ENCODE measurements around the gene UNC5CL. TPM values are rescaled to one million over a fixed set of nuclear protein-coding genes. Genes with fewer than 3 reads are reported as not detected.

Gene UNC5CL
- total RNA-seq, 4 donors from 2014 or later: 0.90 to 7.6 (median 1.5) TPM

DNA sequence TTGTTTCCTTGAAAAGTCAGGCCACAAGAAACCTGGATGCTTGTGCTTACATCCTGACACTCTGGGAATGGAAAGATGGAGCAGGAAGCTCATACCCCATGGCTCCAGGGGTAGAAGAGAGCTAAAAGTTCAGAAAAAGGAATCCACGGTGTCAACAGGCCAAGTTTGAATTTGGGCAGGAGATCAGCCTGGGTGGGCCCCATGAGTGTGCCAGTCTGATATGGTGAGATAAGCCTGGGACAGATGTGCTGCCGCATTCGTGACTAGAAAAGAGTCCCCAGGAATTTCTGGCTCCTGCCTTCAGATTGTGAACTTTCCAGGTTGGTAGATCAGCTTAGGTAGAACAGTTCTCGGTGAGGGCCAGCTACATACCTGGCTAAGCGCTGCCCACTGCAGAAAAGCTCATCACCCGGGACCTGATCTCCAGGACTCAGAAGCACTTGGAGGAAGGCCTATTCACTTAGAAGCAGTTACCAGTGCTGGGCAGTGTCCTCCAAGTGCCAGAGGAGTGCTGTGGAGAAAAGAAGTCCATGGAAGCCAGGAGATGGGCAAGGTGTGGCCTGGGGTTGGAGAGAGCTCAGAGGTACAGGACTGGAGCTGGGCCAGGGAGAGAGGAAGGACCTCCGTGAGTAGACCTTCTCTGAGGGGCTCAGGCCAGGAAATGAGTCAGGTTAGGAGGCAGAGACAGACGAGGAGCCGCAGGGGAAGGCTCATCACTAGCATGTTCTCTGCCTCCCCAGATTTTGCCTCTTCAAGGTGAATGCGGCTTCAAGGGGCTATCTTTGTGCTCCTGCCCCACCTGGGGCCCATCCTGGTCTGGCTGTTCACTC is 3.4 kb upstream of the UNC5CL start, which contains the start of gene TSPO2:
TSPO2 (plus strand) TSS at position 242 of the 830 bp plus-strand sequence; CDS start at position 761, 519 bp downstream.
- H3K27me3 ChIP-seq: no peaks in the 10 kb centered on the region
- no peak for DNase-seq (ENCODE audit: low spot score in 2 of 2)
- H3K9me3 ChIP-seq: no peaks in the 10 kb centered on the region
- H3K4me1 ChIP-seq: no peaks in the 10 kb centered on the region
- WGBS, 2 donors: 91 to 92% methylated on average over 10 of the region's 10 CpGs
- no peak within 1 kb of the TSS for H3K4me3 ChIP-seq
- TF ChIP-seq, protein P1, sequence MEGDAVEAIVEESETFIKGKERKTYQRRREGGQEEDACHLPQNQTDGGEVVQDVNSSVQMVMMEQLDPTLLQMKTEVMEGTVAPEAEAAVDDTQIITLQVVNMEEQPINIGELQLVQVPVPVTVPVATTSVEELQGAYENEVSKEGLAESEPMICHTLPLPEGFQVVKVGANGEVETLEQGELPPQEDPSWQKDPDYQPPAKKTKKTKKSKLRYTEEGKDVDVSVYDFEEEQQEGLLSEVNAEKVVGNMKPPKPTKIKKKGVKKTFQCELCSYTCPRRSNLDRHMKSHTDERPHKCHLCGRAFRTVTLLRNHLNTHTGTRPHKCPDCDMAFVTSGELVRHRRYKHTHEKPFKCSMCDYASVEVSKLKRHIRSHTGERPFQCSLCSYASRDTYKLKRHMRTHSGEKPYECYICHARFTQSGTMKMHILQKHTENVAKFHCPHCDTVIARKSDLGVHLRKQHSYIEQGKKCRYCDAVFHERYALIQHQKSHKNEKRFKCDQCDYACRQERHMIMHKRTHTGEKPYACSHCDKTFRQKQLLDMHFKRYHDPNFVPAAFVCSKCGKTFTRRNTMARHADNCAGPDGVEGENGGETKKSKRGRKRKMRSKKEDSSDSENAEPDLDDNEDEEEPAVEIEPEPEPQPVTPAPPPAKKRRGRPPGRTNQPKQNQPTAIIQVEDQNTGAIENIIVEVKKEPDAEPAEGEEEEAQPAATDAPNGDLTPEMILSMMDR (IDR thresholded peaks at IDR 0.05): no peak
- no peak for TF ChIP-seq POLR2A (IDR thresholded peaks at IDR 0.05)
- no peak for TF ChIP-seq EP300 (IDR thresholded peaks at IDR 0.05)
- peaks cover 0 to 13% (median 0%) of the 10 kb centered on the region in 3 donors for H3K36me3 ChIP-seq
- no peak within 1 kb of the TSS for H3K27ac ChIP-seq

- DNase-seq (ENCODE audit: low spot score in 2 of 2): no peak
- Histone ChIP-seq H3K9me3 (no peaks in the 10 kb centered on the region), H3K27ac (no peak overlapping the region), H3K36me3 (peaks cover 0 to 13% (median 0%) of the 10 kb centered on the region in 3 donors), H3K4me1 (no peaks in the 10 kb centered on the region), H3K4me3 (no peak overlapping the region), H3K27me3 (no peaks in the 10 kb centered on the region)
- WGBS, 2 donors: 80 to 82% methylated on average over 1 of the region's 1 CpG
- TF ChIP-seq, protein P1 (IDR thresholded peaks at IDR 0.05): no peak
- no peak for TF ChIP-seq POLR2A (IDR thresholded peaks at IDR 0.05)
- TF ChIP-seq EP300 (IDR thresholded peaks at IDR 0.05): no peak
Observed at GRCh38 chr6:41040940-41041536, 2.0 kb upstream of the UNC5CL start.

DNA sequence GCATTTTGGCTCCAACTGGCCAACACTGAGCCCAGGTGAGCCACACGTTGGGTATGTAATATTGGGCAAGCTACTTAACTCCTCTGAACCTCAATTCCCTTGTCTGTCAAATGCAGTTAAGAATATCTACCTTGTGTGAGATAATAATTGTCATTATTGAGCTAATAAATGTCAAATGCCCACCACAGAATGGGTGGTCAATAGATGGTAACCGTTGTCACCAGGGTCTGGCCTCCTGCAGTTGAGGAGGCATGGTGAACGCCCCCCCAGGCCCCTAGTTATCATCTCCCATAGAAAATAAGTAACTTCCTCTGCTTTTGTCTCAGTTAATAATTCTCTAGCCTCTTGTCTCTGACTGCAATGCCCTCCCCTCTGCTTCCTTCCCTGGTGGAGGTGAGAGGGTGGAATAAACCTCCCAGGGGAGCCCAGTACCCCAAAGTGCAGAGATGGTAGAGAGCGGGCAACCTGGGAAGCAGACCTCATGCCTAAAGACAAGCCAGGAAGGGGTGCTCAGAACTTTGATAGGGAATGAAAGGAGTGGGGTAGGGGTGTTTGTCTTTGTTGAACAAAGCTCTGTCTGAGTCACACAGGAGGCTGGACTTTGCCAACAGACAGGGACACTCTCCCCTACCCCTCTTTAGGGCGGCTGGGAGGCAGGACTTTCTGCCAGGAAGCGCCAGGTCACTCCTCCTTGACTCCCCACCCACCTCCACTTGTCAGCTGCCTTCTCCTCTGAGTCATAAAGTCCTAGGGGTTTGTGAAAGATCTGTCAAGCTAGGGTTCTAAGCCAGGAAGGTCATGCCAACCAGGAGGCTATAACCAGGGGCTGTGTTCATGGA is 1.3 kb upstream of the UNC5CL start:
- TF ChIP-seq, protein P1 (IDR thresholded peaks at IDR 0.05): no peak
- TF ChIP-seq POLR2A (IDR thresholded peaks at IDR 0.05): no peak
- TF ChIP-seq EP300 (IDR thresholded peaks at IDR 0.05): no peak
- Histone ChIP-seq H3K27ac (peak overlapping the region in 1 of 4 donors; percentile 40), H3K27me3 (no peaks in the 10 kb centered on the region), H3K4me1 (no peaks in the 10 kb centered on the region), H3K36me3 (peaks cover 0 to 13% (median 0%) of the 10 kb centered on the region in 3 donors), H3K9me3 (no peaks in the 10 kb centered on the region), H3K4me3 (no peak overlapping the region)
- no peak for DNase-seq (ENCODE audit: low spot score in 2 of 2)
- 72 to 84% methylated on average over 6 of the region's 6 CpGs for WGBS, 2 donors

DNA sequence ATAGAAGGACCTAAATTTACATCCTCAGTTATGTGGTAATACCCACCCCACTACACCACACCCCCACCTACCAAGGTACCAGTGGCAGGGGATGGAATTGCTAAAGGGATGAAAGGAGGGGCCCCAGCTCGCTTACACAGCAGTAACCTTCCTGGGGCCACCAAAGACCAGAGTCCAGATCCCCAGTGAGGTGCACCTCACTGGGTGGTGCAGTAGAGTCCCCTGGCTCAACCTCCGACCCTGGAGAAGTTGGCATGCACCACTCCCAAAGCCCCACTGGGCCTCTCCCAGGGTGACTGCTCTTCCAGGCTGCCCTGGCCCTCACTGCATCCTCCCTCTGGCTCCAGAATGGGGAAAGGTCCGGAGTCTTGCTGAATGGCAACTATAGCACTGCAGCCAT is 816 bp downstream of the UNC5CL start:
- TF ChIP-seq POLR2A (IDR thresholded peaks at IDR 0.05): no peak
- no peak for TF ChIP-seq EP300 (IDR thresholded peaks at IDR 0.05)
- TF ChIP-seq, protein P1 (IDR thresholded peaks at IDR 0.05): no peak
- DNase-seq (ENCODE audit: low spot score in 2 of 2): no peak
- 79 to 96% methylated on average over 2 to 3 of the region's 3 CpGs for WGBS, 2 donors
- Histone ChIP-seq H3K4me1 (no peaks in the 10 kb centered on the region), H3K9me3 (no peaks in the 10 kb centered on the region), H3K27ac (no peak overlapping the region), H3K27me3 (no peaks in the 10 kb centered on the region), H3K4me3 (no peak overlapping the region), H3K36me3 (peaks cover 0 to 11% (median 0%) of the 10 kb centered on the region in 3 donors)
